ENCODE results near the gene ABCD4. TPM values are rescaled to one million over a fixed set of nuclear protein-coding genes. Genes with fewer than 3 reads are reported as not detected.

Gene ABCD4
- polyA plus RNA-seq, 2 of the 4 experiments (the other 2 are of a cell fraction), result 13.9 to 35.8 TPM

DNA sequence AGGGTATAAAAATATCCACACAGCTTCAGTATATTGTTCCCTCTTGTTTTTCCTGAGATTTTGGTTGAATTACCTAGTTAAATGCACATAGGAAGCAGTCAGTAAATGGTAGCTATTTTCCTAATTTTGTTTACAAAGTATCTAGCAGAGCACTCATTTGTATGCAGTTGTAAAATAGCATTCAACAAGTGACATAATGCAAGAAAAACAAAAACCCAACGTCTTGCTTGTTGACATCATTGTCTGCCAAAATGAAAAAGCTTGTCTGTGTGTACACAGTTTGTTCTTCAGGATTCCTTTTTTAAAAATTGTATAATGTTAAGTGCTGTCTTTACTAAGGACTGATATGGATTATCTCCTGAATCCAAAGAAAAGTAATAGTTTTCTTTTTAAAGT is 48.2 kb upstream of the ABCD4 start (continued):
- no peak for TF ChIP-seq USF2 (IDR thresholded peaks at IDR 0.05)
- no peak for TF ChIP-seq CEBPB (IDR thresholded peaks at IDR 0.05)
- TF ChIP-seq EHF (CRISPR knock-in tag; IDR thresholded peaks at IDR 0.05), result no peak

GRCh38 chr14:74350211-74350927 is 47.6 kb upstream of the ABCD4 start:
- TF ChIP-seq TP53 (CRISPR knock-in tag; IDR thresholded peaks at IDR 0.05) (no peak), SMC3 (IDR thresholded peaks at IDR 0.05) (no peak), ZSCAN20 (CRISPR knock-in tag; IDR thresholded peaks at IDR 0.05) (no peak), PHF8 (IDR thresholded peaks at IDR 0.05; ENCODE audit: borderline replicate concordance, low read depth) (no peak), HOXB5 (CRISPR knock-in tag; IDR thresholded peaks at IDR 0.05) (no peak), MYC (IDR thresholded peaks at IDR 0.05; ENCODE audit: borderline replicate concordance, low read length) (no peak), RARB (CRISPR knock-in tag; IDR thresholded peaks at IDR 0.05) (no peak), CBX8 (IDR thresholded peaks at IDR 0.05) (no peak), GATA3 (IDR thresholded peaks at IDR 0.05; ENCODE audit: borderline replicate concordance) (no peak), HEYL (CRISPR knock-in tag; IDR thresholded peaks at IDR 0.05) (no peak), CHD2 (IDR thresholded peaks at IDR 0.05; ENCODE audit: low read length, partially characterized antibody) (no peak), SREBF2 (IDR thresholded peaks at IDR 0.05) (no peak), ZC3H11A (IDR thresholded peaks at IDR 0.05) (no peak)
- TF ChIP-seq, protein P1, sequence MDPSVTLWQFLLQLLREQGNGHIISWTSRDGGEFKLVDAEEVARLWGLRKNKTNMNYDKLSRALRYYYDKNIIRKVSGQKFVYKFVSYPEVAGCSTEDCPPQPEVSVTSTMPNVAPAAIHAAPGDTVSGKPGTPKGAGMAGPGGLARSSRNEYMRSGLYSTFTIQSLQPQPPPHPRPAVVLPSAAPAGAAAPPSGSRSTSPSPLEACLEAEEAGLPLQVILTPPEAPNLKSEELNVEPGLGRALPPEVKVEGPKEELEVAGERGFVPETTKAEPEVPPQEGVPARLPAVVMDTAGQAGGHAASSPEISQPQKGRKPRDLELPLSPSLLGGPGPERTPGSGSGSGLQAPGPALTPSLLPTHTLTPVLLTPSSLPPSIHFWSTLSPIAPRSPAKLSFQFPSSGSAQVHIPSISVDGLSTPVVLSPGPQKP (IDR thresholded peaks at IDR 0.05; ENCODE audit: low read depth, low read length), result no peak
- H3K27ac ChIP-seq, result no peak overlapping the region
- no peaks in the 10 kb centered on the region for H3K4me1 ChIP-seq
- DNase-seq (ENCODE audit: low read depth in 1 of 2, low spot score in 1 of 2) (no peak), ATAC-seq (no peak), FAIRE-seq (no peak)
- H3K4me2 ChIP-seq, result no peak overlapping the region
- ChIA-PET CTCF (interaction anchor here (1.1 to 2.4 kb wide), 3 partner anchors 11 to 55 kb away, joined by 3 to 7 read pairs (median 3); no protein-coding TSS in a partner anchor), POLR2A (no interaction called here)
- WGBS (ENCODE audit: missing lambda C conversion rate), result 57% methylated on average over 11 of the region's 11 CpGs
- H3K9me3 ChIP-seq, result no peaks in the 10 kb centered on the region
- no peak overlapping the region for H3K4me3 ChIP-seq

DNA sequence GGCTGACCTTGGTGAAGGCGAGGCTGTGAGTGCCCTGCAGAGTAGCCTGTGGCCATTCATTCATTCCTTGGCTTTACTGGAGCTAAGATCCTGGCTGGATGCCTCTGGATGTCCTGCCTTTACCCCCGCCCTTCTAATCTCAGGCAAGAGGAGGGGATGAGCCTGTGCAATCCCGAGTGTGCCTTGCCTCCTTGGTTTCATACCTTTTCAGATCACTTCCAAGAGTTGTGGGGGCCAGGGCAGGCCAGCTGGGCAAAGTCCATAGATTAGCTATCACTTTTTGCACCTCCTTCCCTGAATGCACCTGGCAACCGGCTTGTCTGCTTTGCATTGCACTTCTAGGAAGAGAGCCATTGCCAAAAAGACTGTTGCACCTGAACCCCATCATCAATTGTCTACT is 47.0 kb upstream of the ABCD4 start:
- Histone ChIP-seq H3K4me1 (no peaks in the 10 kb centered on the region), H3K9me3 (no peaks in the 10 kb centered on the region), H3K4me3 (no peak overlapping the region), H3K27ac (no peak overlapping the region), H3K4me2 (no peak overlapping the region)
- DNase-seq (ENCODE audit: low read depth in 1 of 2, low spot score in 1 of 2) (no peak), FAIRE-seq (no peak), ATAC-seq (no peak)
- no peak for TF ChIP-seq SMC3 (IDR thresholded peaks at IDR 0.05)
- no peak for TF ChIP-seq HOXA7 (CRISPR knock-in tag; IDR thresholded peaks at IDR 0.05)
- no peak for TF ChIP-seq USF2 (IDR thresholded peaks at IDR 0.05)
- TF ChIP-seq FOSL2 (IDR thresholded peaks at IDR 0.05), result no peak
- TF ChIP-seq FOSL2 (CRISPR knock-in tag; IDR thresholded peaks at IDR 0.05), result no peak
- TF ChIP-seq POLR2A (IDR thresholded peaks at IDR 0.05; ENCODE audit: low read length), result no peak
- TF ChIP-seq, protein P1 (IDR thresholded peaks at IDR 0.05; ENCODE audit: low read depth, low read length), result no peak
- TF ChIP-seq POLR2AphosphoS2 (conservative IDR thresholded peaks at IDR 0.05; ENCODE audit: low read length), result no peak
- no peak for TF ChIP-seq MYC (IDR thresholded peaks at IDR 0.05; ENCODE audit: borderline replicate concordance, low read length)
- ChIA-PET CTCF (interaction anchor here (0.6 to 1.2 kb wide), 3 partner anchors 24 to 129 kb away, joined by 3 to 4 read pairs (median 3); no protein-coding TSS in a partner anchor), POLR2A (no interaction called here)
- WGBS (ENCODE audit: missing lambda C conversion rate), result 29% methylated on average over 4 of the region's 4 CpGs
